ENCODE data around the gene AGBL1. TPM values are rescaled to one million over a fixed set of nuclear protein-coding genes. Genes with fewer than 3 reads are reported as not detected.

The AGBL1 gene
- total RNA-seq, 1 donor from 2014 or later, result not detected

- intact Hi-C loops (cut with micrococcal nuclease), result no loop called here
Observed at GRCh38 chr15:86906376-86906775, 826.7 kb downstream of the AGBL1 start.

- intact Hi-C loops (cut with micrococcal nuclease), result loop anchor here (10.0 kb wide), 1 partner anchor 1334 kb away; no protein-coding TSS in a partner anchor
Observed at GRCh38 chr15:86911022-86911421, 831.4 kb downstream of the AGBL1 start.

GRCh38 chr15:86912661-86913060, 833.0 kb downstream of the AGBL1 start:
- intact Hi-C loops (cut with micrococcal nuclease), result loop anchor here (10.0 kb wide), 1 partner anchor 1332 kb away; no protein-coding TSS in a partner anchor

GRCh38 chr15:86915811-86916331, 836.2 kb downstream of the AGBL1 start:
- intact Hi-C loops (cut with micrococcal nuclease), result loop anchor here (10.0 kb wide), 1 partner anchor 1329 kb away; no protein-coding TSS in a partner anchor

- intact Hi-C loops (cut with micrococcal nuclease), result loop anchor here (10.0 kb wide), 1 partner anchor 1328 kb away; no protein-coding TSS in a partner anchor
Observed at GRCh38 chr15:86916671-86917360, 837.1 kb downstream of the AGBL1 start.

- intact Hi-C loops (cut with micrococcal nuclease), result loop anchor here (10.0 kb wide), 1 partner anchor 1327 kb away; no protein-coding TSS in a partner anchor
Observed at GRCh38 chr15:86917361-86917671, 837.6 kb downstream of the AGBL1 start.

GRCh38 chr15:86919581-86919980, 839.9 kb downstream of the AGBL1 start:
- intact Hi-C loops (cut with micrococcal nuclease), result loop anchor here (10.0 kb wide), 1 partner anchor 1325 kb away; no protein-coding TSS in a partner anchor

- intact Hi-C loops (cut with micrococcal nuclease), result no loop called here
Observed at GRCh38 chr15:86929461-86929860, 849.8 kb downstream of the AGBL1 start.

- intact Hi-C loops (cut with micrococcal nuclease), result no loop called here
Observed at GRCh38 chr15:86932456-86932855, 852.8 kb downstream of the AGBL1 start.

- intact Hi-C loops (cut with micrococcal nuclease), result no loop called here
Observed at GRCh38 chr15:86935841-86936240, 856.2 kb downstream of the AGBL1 start.

- intact Hi-C loops (cut with micrococcal nuclease), result no loop called here
Observed at GRCh38 chr15:86942285-86942684, 862.6 kb downstream of the AGBL1 start.

- intact Hi-C loops (cut with micrococcal nuclease), result no loop called here
Observed at GRCh38 chr15:86948719-86949118, 869.0 kb downstream of the AGBL1 start.

GRCh38 chr15:86959254-86959653, 879.6 kb downstream of the AGBL1 start:
- intact Hi-C loops (cut with micrococcal nuclease), result no loop called here

- intact Hi-C loops (cut with micrococcal nuclease), result no loop called here
Observed at GRCh38 chr15:86961669-86962068, 882.0 kb downstream of the AGBL1 start.

- intact Hi-C loops (cut with micrococcal nuclease), result no loop called here
Observed at GRCh38 chr15:86964271-86964670, 884.6 kb downstream of the AGBL1 start.

- intact Hi-C loops (cut with micrococcal nuclease), result no loop called here
Observed at GRCh38 chr15:86968244-86968643, 888.6 kb downstream of the AGBL1 start.

- intact Hi-C loops (cut with micrococcal nuclease), result no loop called here
Observed at GRCh38 chr15:86969364-86969763, 889.7 kb downstream of the AGBL1 start.

GRCh38 chr15:86973284-86973844, 893.7 kb downstream of the AGBL1 start:
- intact Hi-C loops (cut with micrococcal nuclease), result no loop called here

- intact Hi-C loops (cut with micrococcal nuclease), result no loop called here
Observed at GRCh38 chr15:86988033-86988432, 908.4 kb downstream of the AGBL1 start.

GRCh38 chr15:87021751-87022150, 942.1 kb downstream of the AGBL1 start:
- intact Hi-C loops (cut with micrococcal nuclease), result no loop called here

GRCh38 chr15:87031540-87032230, 952.0 kb downstream of the AGBL1 start:
- intact Hi-C loops (cut with micrococcal nuclease), result no loop called here

GRCh38 chr15:87032295-87032694, 952.6 kb downstream of the AGBL1 start:
- intact Hi-C loops (cut with micrococcal nuclease), result no loop called here
